ENCODE data around the gene SH3GL2. TPM values are rescaled to one million over a fixed set of nuclear protein-coding genes. Genes with fewer than 3 reads are reported as not detected.

The SH3GL2 gene
- total RNA-seq, 1 donor from 2014 or later: not detected

DNA sequence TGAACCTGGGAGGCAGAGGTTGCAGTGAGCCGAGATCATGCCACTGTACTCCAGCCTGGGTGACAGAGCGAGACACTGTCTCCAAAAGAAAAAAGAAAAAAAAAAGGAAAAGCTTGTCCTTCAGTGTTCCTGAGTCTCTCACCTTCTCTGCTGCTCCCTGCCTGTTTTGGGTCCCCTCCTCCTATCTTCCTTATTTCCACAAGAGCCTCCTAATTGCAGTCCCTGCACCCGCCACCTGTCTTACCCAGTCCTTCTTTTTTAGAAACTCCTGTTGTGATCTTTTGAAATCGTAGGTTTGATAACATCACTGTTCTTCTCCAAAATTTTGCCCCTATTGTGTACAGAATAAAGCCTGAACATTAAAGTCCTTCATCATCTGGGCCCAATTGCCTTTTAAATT is 234.9 kb downstream of the SH3GL2 start:
- Mint-ChIP-seq H3K27me3 (no peaks in the 10 kb centered on the region), H3K4me3 (no peak overlapping the region), H3K27ac (no peak overlapping the region), H3K4me1 (no peaks in the 10 kb centered on the region), H3K36me3 (ENCODE audit: low read depth) (no peaks in the 10 kb centered on the region), H3K9me3 (no peaks in the 10 kb centered on the region)
- no peak for DNase-seq
- intact Hi-C loops (cut with micrococcal nuclease): no loop called here
- POLR2A ChIA-PET: no interaction called here
- no peak for TF ChIP-seq CTCF (IDR thresholded peaks at IDR 0.05)
- CTCF ChIA-PET: no interaction called here
- no peak for ATAC-seq (ENCODE audit: low read depth)

DNA sequence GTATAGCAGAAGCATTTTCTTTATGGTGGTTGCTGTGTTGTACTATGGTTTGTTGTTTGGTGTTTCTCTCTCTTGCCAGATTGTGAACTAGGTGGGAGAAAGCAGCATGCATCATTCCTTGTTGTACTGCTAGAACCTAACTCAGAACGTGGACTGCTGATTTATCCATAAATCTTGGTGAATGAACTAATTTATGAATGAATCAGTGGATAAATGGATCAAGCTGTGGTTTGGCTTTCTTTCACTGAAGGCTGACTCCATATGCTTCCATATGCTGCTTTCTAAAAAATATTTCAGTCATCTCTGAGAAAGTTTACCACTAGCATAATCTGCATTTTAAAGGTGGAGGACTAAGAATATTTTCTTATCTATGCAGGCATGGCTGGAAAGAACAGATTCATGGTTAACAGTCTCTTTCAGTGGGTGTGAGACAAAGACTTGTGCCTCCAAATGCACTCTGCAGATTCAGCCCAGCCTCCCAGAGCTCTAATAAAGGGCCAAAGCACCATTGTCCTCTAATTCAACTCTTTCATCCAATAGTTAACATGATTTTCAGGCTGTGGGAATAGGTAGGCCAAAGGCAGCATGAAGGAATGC is 237.7 kb downstream of the SH3GL2 start:
- TF ChIP-seq CTCF (IDR thresholded peaks at IDR 0.05): no peak

GRCh38 chr9:17824191-17824590 is 245.3 kb downstream of the SH3GL2 start:
- Mint-ChIP-seq H3K4me1 (no peaks in the 10 kb centered on the region), H3K36me3 (ENCODE audit: low read depth) (no peaks in the 10 kb centered on the region), H3K27me3 (no peaks in the 10 kb centered on the region), H3K9me3 (no peaks in the 10 kb centered on the region), H3K27ac (no peak overlapping the region), H3K4me3 (no peak overlapping the region)
- DNase-seq (no peak), ATAC-seq (ENCODE audit: low read depth) (no peak)
- CTCF ChIA-PET: no interaction called here
- no peak for TF ChIP-seq CTCF (IDR thresholded peaks at IDR 0.05)
- intact Hi-C loops (cut with micrococcal nuclease): no loop called here
- POLR2A ChIA-PET: no interaction called here

More for the DNA sequence above, 237.7 kb downstream of the SH3GL2 start:
- DNase-seq: no peak
- H3K27me3 Mint-ChIP-seq: no peaks in the 10 kb centered on the region
- ATAC-seq (ENCODE audit: low read depth): no peak
- ChIA-PET CTCF (no interaction called here), POLR2A (no interaction called here)
- intact Hi-C loops (cut with micrococcal nuclease): no loop called here
- H3K9me3 Mint-ChIP-seq: no peaks in the 10 kb centered on the region
- no peaks in the 10 kb centered on the region for H3K4me1 Mint-ChIP-seq
- no peak overlapping the region for H3K4me3 Mint-ChIP-seq
- no peak overlapping the region for H3K27ac Mint-ChIP-seq
- H3K36me3 Mint-ChIP-seq (ENCODE audit: low read depth): no peaks in the 10 kb centered on the region

DNA sequence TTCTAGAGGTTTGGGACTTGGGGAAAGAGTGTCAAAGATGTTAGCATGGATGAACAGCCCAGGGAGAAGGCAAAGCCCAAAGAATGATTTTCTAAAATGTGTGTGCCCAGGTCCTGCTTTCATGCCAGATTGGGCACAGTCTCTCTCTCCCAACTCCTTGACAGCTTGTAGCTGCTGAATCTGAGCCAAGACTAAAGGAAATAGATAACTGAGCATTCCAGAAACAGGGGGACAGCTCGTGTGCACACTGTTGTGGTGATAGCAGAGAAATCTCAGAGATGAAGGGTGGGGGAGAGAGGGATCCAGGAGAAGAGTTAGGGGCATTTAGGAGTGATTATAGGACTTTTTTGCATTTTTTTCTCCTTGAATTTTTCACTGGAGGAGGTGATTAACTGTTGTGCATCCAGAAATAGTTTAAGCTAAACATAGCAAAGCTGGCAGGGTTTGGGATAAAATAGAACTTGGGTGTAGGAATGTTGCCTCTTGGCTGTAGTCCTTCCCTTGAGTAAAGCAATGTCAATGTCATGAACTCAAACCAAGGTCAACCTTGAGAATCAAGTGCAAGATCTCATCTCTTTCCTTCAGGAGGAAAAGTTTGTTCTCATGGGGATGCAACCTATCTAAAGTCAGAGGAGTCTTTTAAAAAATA is 245.9 kb downstream of the SH3GL2 start:
- no peak for ATAC-seq (ENCODE audit: low read depth)
- Mint-ChIP-seq H3K27me3 (no peaks in the 10 kb centered on the region), H3K36me3 (ENCODE audit: low read depth) (no peaks in the 10 kb centered on the region), H3K27ac (no peak overlapping the region), H3K4me1 (no peaks in the 10 kb centered on the region), H3K9me3 (no peaks in the 10 kb centered on the region), H3K4me3 (no peak overlapping the region)
- no peak for TF ChIP-seq CTCF (IDR thresholded peaks at IDR 0.05)
- no peak for DNase-seq
- POLR2A ChIA-PET: no interaction called here
- intact Hi-C loops (cut with micrococcal nuclease): no loop called here
- CTCF ChIA-PET: no interaction called here

DNA sequence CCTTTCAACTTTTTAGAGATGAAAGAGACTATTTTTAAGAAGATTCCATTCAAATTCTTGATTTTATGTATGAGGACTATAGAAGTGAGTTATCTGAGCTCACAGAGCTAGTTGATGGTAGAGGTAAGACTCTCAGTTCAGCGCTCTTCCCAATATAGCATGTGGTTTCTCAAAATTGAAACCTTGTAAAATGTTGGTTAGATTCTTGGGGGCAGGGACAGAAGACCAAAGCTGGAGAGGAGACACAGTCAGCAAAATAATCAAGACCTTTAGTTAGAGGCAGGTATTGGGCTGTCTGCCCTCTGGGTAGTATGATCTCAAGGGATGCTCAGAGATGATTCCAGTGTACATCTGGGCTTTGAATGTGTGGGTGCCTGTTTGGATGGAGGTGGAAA is 246.4 kb downstream of the SH3GL2 start:
- intact Hi-C loops (cut with micrococcal nuclease): no loop called here
- H3K27me3 Mint-ChIP-seq: no peaks in the 10 kb centered on the region
- TF ChIP-seq CTCF (IDR thresholded peaks at IDR 0.05): no peak
- no peaks in the 10 kb centered on the region for H3K4me1 Mint-ChIP-seq
- POLR2A ChIA-PET: no interaction called here
- H3K36me3 Mint-ChIP-seq (ENCODE audit: low read depth): no peaks in the 10 kb centered on the region
- DNase-seq (no peak), ATAC-seq (ENCODE audit: low read depth) (no peak)
- no peak overlapping the region for H3K4me3 Mint-ChIP-seq
- CTCF ChIA-PET: no interaction called here
- H3K9me3 Mint-ChIP-seq: no peaks in the 10 kb centered on the region
- no peak overlapping the region for H3K27ac Mint-ChIP-seq
